OCI-LY1 (cell line): Measurements from ENCODE around the gene FAM53B.

Experiments used
- H2AFZ ChIP-seq: fragments of 200-600 bp; sonication (generic), shearing (Covaris generic); 2 replicates; pipeline ENCODE4 v1.6.0; 2014; ENCODE audit warnings: antibody characterized with exemption, mild to moderate bottlenecking, low read length
- H3F3A ChIP-seq: fragments of 200-600 bp; sonication (generic), shearing (Covaris generic); 2 replicates; pipeline ENCODE4 v1.6.0; 2014; ENCODE audit warnings: mild to moderate bottlenecking, antibody characterized with exemption, low read length, moderate library complexity; ENCODE audit not compliant: insufficient read depth
- H3K27ac ChIP-seq: fragments of 200-600 bp; sonication (generic); 2 replicates; pipeline ENCODE4 v1.5.1; 2014; ENCODE audit warnings: low read length, mixed run types, mild to moderate bottlenecking, low read depth; ENCODE audit not compliant: poor library complexity, severe bottlenecking
- H3K27me3 ChIP-seq: fragments of 200-600 bp; sonication (generic); 2 replicates; pipeline ENCODE4 v1.6.0; 2014; ENCODE audit warnings: antibody characterized with exemption, mild to moderate bottlenecking, low read length, moderate library complexity; ENCODE audit not compliant: insufficient read depth
- H3K36me3 ChIP-seq: fragments of 200-600 bp; sonication (generic); 2 replicates; pipeline ENCODE4 v1.6.1; 2014; ENCODE audit warnings: mild to moderate bottlenecking, antibody characterized with exemption, low read length, moderate library complexity, mixed read lengths; ENCODE audit not compliant: insufficient read depth
- H3K4me1 ChIP-seq: fragments of 200-600 bp; sonication (generic); 2 replicates; pipeline ENCODE4 v1.5.1; 2014; ENCODE audit warnings: mild to moderate bottlenecking, low read length, moderate library complexity; ENCODE audit not compliant: insufficient read depth, severe bottlenecking
- H3K4me2 ChIP-seq: fragments of 200-600 bp; sonication (generic), shearing (Covaris generic); 2 replicates; pipeline ENCODE4 v1.6.1; 2014; ENCODE audit warnings: low read length
- H3K4me3 ChIP-seq: fragments of 200-600 bp; sonication (generic); 2 replicates; pipeline ENCODE4 v1.5.1; 2014; ENCODE audit warnings: low read length, low read depth, mild to moderate bottlenecking, mixed read lengths; ENCODE audit not compliant: poor library complexity, severe bottlenecking
- H3K79me2 ChIP-seq: fragments of 200-600 bp; shearing (Covaris generic); 2 replicates; pipeline ENCODE4 v1.6.1; 2016; ENCODE audit warnings: mixed run types, low read length, mixed read lengths; ENCODE audit not compliant: insufficient read depth
- H3K9ac ChIP-seq: fragments of 200-600 bp; sonication (generic), shearing (Covaris generic); 2 replicates; pipeline ENCODE4 v1.6.1; 2014; ENCODE audit warnings: mild to moderate bottlenecking, low read length, mixed read lengths
- H3K9me2 ChIP-seq: fragments of 200-600 bp; sonication (generic), shearing (Covaris generic); 2 replicates; pipeline ENCODE4 v1.6.1; 2014; ENCODE audit warnings: low read depth, mild to moderate bottlenecking, low read length, mixed read lengths
- H3K9me3 ChIP-seq: fragments of 200-600 bp; shearing (Covaris generic); 2 replicates; pipeline ENCODE4 v1.6.1; 2014; ENCODE audit warnings: low read length, mixed read lengths
- H4K20me1 ChIP-seq: fragments of 200-600 bp; sonication (generic), shearing (Covaris generic); 2 replicates; pipeline ENCODE4 v1.6.0; 2016; ENCODE audit warnings: mild to moderate bottlenecking, low read length; ENCODE audit not compliant: insufficient read depth
- EZH2 ChIP-seq: fragments of 200-600 bp; sonication (generic), shearing (Covaris generic); IDR thresholded peaks from 2 replicates; pipeline ENCODE4 v1.8.0; 2017; ENCODE audit warnings: borderline replicate concordance, mixed run types, mild to moderate bottlenecking, antibody characterized with exemption, low read length, moderate library complexity, mixed read lengths
- TF ChIP-seq, protein P1 (sequence below): fragments of 200-600 bp; sonication (generic), shearing (Covaris generic); IDR thresholded peaks from 2 replicates; pipeline ENCODE4 v1.5.1; 2017; ENCODE audit warnings: mild to moderate bottlenecking, antibody characterized with exemption, low read length, moderate library complexity, mixed read lengths

FAM53B gene

DNA sequence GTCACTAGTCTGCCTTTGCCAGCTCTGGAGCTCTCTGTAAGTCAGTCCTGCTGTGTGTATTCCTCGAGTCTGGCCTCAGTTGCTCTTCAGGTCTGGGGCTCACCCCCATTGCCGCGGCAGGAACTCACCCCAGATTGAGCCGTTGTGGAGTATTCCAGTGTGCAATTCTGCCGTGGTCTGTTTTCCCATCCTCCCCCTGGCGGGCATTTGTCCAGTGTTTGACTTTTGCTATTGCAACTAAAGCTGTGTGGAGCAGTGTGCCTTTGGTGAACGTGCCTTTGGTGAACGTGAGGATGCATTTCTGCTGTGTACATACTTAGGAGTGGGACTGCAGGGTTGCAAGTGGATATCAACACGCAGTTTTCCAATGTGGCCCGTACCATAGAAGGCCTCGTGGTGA is 134.5 kb downstream of the FAM53B start:
- H3K9ac ChIP-seq, result no peak overlapping the region
- no peaks in the 10 kb centered on the region for H3K9me2 ChIP-seq
- no peak overlapping the region for H3K27ac ChIP-seq
- no peak for TF ChIP-seq EZH2
- TF ChIP-seq, protein P1, sequence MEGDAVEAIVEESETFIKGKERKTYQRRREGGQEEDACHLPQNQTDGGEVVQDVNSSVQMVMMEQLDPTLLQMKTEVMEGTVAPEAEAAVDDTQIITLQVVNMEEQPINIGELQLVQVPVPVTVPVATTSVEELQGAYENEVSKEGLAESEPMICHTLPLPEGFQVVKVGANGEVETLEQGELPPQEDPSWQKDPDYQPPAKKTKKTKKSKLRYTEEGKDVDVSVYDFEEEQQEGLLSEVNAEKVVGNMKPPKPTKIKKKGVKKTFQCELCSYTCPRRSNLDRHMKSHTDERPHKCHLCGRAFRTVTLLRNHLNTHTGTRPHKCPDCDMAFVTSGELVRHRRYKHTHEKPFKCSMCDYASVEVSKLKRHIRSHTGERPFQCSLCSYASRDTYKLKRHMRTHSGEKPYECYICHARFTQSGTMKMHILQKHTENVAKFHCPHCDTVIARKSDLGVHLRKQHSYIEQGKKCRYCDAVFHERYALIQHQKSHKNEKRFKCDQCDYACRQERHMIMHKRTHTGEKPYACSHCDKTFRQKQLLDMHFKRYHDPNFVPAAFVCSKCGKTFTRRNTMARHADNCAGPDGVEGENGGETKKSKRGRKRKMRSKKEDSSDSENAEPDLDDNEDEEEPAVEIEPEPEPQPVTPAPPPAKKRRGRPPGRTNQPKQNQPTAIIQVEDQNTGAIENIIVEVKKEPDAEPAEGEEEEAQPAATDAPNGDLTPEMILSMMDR, result no peak; the same call in 1 of the 2 replicates
- H3K4me3 ChIP-seq, result no peak overlapping the region
- H3F3A ChIP-seq, result no peaks in the 10 kb centered on the region
- no peaks in the 10 kb centered on the region for H3K79me2 ChIP-seq
- no peaks in the 10 kb centered on the region for H3K27me3 ChIP-seq
- no peaks in the 10 kb centered on the region for H3K36me3 ChIP-seq
- H3K4me1 ChIP-seq, result peaks cover 52% of the 10 kb centered on the region
- no peak overlapping the region for H3K4me2 ChIP-seq
- no peaks in the 10 kb centered on the region for H4K20me1 ChIP-seq
- H3K9me3 ChIP-seq, result no peaks in the 10 kb centered on the region
- no peak overlapping the region for H2AFZ ChIP-seq

DNA sequence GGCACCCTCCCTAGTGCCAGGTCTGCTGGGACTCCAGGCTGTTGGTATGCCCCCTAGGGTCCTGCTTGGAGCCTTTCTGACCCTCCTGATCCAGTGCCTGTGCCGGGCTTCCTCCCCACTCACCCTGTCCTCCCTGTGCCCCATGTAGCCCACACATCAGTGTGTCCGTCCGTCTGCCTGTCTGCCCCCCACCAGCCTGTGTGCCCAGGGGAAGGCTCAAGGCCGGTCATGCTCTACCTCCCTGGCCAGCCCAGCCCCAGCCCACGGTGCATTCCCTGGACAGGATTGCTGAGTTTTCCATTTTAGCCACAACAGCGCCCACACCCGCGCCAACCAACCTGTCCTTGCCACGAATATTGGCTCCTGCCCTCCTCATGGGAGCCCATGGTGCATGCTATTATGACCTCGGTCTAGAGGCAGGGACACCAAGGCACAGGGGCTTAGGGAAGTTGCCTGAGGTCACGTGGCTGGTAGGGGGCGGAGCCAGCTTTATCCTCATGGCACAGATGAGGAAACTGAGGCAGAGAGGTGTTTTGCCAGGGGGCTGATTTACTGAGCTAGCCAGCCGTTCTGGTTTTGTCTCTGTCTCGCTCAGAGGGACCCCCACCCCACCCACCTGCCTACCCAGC is 136.0 kb downstream of the FAM53B start:
- no peaks in the 10 kb centered on the region for H3K36me3 ChIP-seq
- H3K9ac ChIP-seq, result no peak overlapping the region
- H3K27me3 ChIP-seq, result no peaks in the 10 kb centered on the region
- H3K4me1 ChIP-seq, result peaks cover 67% of the 10 kb centered on the region
- no peaks in the 10 kb centered on the region for H3K9me2 ChIP-seq
- H3F3A ChIP-seq, result no peaks in the 10 kb centered on the region
- peak overlapping the region; percentile 97 for H3K27ac ChIP-seq
- H3K4me3 ChIP-seq, result no peak overlapping the region
- H3K4me2 ChIP-seq, result no peak overlapping the region
- no peaks in the 10 kb centered on the region for H3K9me3 ChIP-seq
- H2AFZ ChIP-seq, result no peak overlapping the region
- H3K79me2 ChIP-seq, result no peaks in the 10 kb centered on the region
- no peaks in the 10 kb centered on the region for H4K20me1 ChIP-seq
- TF ChIP-seq, protein P1, result no peak
- no peak for TF ChIP-seq EZH2

DNA sequence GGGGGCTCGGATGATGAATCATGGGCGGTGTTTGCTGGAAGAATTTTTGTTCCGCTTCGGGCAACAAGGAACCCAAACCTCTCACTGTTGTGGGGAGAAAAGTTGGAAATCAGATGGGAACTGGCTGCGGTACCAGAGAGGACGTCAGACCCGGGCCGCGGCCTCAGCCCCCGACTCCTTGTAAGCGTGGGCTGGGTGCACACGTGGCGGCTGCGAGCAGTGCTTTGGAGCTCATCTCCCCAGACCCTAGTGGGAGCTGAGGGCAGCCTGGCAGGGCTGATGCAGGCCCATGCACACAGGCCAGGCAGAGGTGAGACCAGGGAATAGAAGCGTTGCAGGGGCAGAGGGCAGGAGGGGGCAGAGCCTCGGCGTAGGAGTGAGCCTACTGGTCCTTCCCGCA is 136.5 kb downstream of the FAM53B start:
- Histone ChIP-seq H4K20me1 (no peaks in the 10 kb centered on the region), H3K9ac (no peak overlapping the region; the same call in 1 of the 2 replicates), H2AFZ (no peak overlapping the region), H3K9me2 (no peaks in the 10 kb centered on the region), H3K9me3 (no peaks in the 10 kb centered on the region), H3K36me3 (no peaks in the 10 kb centered on the region), H3K4me1 (peaks cover 68% of the 10 kb centered on the region), H3K4me3 (no peak overlapping the region), H3K27ac (peak overlapping the region; percentile 97), H3K27me3 (no peaks in the 10 kb centered on the region), H3F3A (no peaks in the 10 kb centered on the region), H3K79me2 (no peaks in the 10 kb centered on the region), H3K4me2 (no peak overlapping the region)
- TF ChIP-seq EZH2, result no peak
- TF ChIP-seq, protein P1, result no peak
